Middle frontal gyrus (tissue), 1 donor: ENCODE data around the gene STK40.

Experiments
- DNase-seq: peaks from one replicate; pipeline ENCODE4 v3.0.0-alpha.2; 2015; ENCODE audit warnings: low spot score; ENCODE audit errors: extremely low spot score

The STK40 gene, protein sequence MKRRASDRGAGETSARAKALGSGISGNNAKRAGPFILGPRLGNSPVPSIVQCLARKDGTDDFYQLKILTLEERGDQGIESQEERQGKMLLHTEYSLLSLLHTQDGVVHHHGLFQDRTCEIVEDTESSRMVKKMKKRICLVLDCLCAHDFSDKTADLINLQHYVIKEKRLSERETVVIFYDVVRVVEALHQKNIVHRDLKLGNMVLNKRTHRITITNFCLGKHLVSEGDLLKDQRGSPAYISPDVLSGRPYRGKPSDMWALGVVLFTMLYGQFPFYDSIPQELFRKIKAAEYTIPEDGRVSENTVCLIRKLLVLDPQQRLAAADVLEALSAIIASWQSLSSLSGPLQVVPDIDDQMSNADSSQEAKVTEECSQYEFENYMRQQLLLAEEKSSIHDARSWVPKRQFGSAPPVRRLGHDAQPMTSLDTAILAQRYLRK

DNA sequence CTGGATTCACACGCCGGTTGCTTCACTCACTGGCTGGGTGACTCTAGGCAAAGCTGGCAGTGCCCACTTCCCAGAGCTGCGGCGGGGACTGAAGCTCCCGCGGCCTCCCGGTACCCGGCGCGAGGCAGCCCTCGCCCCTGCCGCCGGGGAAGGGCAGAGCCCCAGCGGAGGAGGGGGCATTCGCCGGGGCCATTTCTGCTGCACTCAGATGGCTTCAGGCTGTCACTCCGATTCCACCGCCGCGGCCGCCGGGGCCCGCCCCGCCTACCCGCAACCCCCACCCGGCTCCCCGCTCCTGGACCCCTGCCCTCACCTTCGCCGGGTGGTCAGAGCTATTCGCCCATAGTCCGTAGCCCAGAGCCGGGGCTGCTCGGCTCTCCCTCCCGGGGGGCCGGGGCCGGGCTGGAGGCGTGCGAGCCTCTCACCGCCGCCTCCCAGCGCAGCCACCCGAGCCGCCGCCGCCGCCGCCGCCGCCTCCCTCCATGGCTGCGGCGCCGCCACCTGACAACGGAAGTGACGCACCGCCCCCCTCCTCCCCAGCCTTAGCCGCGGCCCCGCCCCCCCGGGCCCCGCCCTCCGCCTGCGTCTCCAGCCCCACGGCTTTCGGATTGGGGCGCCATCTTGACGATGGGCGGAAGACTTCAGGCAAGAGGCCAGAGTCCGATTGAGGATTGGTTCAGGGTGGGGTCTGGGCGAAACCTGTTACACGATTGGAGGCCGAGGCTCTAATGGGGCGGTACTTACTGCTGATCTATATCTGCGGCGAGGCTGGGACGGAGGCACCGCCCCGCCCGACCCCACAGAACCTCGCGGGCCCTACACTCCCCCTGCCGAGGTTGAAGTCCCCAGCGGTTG is at the start of gene STK40:
STK40 (minus strand) TSS at position 515 of the 855 bp plus-strand sequence. CDS start 24,592 bp downstream, outside the sequence.
- peak; percentile 98 for DNase-seq

DNA sequence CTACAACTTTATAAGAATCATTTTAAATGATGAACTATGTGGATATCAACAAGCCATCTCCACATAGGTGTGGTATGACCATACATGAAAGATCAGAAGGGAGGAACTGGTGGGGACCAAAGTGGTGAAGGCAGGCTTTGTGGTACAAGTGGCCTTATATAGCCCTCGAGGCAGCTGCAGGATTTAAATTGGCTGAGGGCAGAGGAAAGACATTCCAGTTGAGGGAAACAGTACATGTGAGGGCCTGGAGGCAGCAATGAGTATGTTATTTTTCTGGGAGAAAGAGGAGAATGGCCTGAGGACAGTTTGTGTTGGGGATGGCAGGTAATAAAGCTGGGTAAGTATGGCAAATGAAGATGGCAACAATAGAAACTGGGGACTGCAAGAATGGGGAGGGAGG is 47.4 kb upstream of the STK40 start:
- DNase-seq = no peak

DNA sequence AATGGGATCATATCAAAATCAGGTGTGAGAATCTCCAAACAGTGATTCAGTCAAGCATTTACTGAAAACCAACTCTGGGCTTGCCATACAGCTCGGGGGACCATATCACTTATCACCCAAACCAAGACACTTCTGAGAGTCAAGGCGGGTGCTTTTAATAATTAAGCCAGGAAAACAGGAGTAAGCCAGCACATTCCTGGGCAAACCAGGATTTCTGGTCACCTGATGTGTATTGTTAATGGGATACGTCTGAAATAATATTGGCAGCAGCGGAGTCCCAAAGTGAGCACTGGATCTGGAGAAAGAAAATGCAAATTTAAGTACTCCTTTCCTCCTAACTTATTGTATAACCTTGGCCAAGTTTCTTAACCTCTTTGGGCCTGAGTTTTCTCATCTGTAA is 46.9 kb upstream of the STK40 start:
- no peak for DNase-seq

DNA sequence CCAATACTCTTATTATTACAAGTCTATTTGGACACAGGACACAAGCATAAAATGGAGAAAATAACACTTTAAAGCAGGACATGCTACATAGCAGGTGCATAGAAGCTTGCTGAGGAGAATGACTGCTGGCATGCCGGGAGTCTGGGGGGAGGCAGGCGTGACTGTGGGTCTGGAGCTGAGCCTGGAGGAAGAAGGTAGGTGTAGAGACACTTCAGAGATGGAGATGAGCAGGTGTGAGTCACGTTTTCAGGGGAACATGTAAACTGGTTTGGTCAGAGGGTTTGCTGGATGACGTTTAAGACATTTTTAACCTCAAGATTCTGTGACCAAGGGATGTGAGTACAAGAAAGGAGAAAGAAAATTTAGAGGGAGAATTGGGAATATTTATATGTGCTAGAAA is 40.1 kb upstream of the STK40 start:
- no peak for DNase-seq

DNA sequence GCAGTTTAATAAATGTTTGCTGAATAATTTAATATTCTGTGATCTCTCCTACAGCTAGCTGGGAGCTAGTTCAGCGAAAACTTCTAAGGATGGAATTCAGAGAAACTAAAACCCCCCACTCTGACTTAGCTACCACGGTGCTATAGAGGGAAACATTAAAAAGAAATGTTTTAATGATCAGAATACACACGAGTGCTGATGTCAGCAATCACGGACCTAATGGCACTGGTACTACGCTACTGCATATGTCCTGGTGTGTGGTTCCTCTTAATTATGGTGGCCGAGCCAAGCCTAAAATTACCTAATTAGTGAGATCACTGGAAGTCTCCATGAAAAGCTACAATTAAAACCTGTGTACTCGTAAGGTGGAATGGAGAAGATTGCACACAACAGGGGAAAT is 35.9 kb upstream of the STK40 start:
- no peak for DNase-seq

DNA sequence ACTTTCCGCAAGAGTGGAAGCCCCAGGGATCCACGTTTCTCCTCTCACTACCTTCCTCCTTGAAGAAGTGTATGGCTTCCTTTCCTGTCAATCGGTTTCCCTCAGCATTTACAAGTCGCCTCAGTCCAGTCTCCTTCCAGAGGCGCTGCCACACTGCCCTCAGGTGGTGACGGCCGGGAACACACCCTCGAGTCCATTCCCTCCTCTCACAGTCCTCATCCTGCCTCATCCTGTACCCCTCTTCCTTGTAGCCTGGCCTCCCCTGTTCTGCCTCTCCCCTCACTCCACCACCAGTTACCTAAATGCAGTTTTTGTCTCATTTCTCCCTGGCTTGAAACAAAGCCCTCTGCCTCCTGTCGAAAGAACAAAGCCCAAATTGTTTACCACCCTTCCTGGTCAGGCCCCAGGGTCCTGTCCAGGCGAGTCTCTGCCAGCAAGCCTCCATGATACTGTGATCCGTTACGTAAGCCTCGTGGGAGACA is 35.2 kb upstream of the STK40 start:
- DNase-seq = peak; percentile 71

DNA sequence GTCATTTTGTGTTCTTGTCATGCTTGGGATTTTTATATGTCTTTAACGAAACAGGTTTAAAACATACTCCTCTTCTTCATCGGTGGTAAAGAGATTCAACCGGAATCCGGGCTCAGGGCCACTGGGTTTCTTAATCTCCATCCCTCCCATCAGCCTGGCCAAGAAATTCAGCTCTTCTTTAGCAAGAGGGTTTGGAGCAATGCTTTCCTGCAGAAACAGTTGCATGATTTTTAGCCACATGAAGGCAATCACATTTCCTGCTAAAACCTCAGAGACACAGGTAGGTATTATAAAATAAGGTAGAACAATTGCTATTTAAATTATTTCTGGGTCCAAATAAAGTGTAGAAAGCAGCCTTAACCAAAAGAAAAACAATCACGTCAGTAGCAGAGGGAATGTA is 34.7 kb upstream of the STK40 start:
- DNase-seq = no peak

DNA sequence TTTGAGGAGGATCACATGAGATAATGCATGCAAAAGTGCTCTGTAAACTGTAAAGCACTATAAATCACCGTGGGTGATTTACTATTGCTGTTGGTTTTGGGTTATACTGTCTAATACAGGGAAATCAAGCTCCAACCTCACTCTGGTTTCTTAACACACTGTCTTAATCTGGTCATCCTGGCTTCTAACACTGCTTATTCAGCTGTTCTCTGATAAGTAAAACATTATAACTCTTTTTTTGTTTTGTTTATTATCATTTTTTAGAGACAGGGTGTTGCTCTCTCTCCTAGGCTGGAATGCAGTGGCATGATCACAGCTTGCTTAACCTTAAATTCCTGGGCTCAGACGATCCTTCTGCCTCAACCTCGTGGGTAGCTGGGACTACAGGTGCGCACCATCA is 33.8 kb upstream of the STK40 start:
- no peak for DNase-seq

DNA sequence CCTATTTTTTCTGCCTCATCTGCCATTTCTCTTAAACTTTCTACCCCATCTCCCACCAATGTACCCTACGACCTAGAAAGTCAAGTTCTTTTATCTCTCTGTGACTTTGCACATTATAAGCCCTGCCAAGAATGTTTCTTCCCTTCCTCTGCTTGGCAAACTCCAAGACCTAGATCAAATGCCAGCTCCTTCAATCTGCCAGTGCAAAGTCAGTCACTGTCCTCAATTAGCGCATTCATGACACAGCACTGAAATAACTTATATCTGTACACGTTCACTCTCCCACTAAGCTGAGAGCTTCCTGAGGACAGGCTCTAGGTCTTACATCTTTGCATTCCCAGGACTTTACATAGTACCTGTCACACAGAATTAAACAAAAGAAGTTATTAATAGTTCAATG is 33.4 kb upstream of the STK40 start:
- no peak for DNase-seq

DNA sequence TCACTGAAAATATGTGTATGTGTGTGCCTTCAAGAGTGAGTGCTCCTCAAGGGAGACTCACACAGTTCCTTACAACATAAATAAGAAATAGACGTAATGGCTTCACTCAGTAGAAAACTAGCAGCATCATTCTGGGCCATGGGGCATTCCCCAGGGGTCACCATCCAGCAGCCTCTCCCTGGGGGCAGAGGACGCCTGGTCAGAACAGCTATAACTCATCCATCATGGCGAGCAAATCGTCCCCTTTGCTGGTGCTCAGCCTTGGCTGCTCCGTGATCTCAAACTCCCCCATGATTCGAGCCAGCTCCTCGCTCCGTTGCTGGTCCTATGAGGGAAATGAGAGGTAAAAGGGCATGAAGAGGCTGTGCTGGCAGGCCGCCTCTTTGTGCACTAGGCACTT is 32.2 kb upstream of the STK40 start:
- no peak for DNase-seq

DNA sequence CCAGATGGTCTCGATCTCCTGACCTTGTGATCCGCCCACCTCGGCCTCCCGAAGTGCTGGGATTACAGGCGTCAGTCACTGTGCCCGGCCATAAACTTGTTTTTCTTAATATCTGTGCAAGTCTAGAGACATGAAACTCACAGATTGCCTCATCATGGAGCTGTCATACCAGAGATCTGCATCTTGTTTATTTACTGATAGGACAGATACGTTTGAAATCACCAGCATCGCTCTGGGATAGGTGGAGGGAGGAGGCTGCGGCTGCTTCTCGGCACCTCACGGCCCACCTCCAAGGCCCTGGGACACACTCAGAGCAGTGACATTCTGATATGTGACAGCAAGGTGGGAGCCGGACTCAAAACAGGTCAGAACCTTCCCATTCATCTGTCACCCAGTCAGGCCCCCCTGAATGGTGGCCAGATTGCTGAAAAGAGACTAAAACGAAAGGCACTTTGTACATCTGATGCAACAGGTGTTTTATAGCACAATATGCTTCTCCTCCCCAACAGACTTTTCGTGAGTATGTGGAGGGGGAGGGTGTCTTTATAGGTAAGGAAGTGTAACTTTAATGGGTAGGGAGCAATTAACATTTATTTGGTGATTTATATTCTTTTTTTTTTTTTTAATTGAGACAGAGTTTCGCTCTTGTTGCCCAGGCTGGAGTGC is 30.1 kb upstream of the STK40 start:
- DNase-seq = no peak

DNA sequence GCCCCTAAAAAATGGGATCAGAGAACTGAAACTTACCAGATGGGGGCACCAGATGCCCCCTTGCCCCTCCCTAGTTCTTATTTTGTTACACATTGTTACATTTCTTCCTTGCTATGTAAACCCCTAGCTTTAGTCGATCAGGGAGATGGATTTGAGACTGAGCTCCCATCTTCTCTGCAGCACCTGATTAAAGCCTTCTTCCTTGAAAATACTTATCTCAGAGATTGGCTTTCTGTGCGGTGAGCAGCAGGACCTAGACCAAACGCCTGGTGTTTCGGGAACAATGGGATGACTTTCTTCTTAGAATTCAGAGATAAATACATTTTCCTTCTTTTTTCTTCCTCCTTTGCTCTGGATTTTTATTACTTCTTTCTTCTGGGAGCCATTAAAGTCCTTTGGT is 28.7 kb upstream of the STK40 start:
- no peak for DNase-seq

DNA sequence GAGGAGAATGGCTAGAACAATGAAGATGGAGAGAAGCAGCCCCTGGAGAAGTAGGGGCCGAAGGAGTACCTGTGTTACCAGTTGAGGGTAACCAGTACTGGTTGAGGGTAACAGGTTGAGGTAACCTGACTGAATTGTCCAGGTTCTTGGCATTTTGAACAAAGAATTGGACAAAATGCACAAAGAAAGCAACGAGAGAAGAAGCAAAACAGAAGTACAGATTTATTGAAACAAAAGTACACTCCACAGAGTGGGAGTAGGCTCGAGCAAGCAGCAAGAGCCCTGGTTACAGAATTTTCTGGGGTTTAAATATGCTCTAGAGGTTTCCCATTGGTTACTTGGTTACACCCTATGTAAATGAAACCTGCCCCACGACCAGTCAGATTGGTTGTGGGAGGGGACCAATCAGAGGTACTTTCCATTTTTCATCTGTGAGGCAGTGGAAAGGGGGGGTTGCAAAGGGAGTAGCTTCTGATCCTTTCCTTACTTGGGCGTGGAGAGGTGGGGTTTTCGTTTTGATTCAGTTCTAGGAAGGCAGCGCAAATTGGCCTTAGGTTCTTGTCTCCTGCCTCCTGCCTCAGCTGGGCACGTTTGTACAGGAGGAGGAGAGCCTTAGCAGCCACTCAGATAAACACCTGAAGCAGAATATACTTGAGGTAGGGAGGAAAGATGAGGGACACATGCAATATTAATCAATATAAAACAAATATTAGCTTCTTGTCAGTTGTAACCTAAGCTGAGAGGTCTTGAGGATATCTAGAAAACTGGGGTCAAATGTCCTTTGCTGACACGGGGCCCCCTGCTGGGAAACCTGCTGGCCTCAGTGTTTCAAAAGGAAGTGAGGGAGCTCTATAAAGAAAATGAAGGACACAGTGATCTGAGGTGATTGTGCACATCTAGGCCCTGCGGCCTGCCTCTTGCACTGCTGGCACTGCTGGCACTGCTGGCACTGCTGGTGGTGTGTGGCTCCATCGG is 26.2 kb upstream of the STK40 start:
- no peak for DNase-seq

DNA sequence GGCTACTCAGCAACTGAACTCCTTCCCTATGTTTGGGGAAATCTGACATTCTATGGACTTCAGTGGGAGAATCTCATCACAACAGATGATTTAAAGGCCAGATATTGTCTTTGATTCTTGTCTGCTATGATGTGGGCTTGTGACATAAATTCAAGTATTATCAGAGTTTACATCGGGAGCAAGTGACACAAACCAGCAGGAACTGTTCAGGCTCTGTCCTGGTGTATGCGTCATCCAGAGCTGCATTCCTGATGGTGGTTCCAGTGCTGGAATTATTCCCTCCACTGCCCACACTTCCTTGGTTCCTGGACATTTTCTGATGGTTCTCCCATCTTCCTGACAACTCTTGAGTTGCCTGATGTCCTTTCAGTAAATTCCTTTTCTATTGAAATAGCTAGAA is 22.8 kb upstream of the STK40 start:
- no peak for DNase-seq

DNA sequence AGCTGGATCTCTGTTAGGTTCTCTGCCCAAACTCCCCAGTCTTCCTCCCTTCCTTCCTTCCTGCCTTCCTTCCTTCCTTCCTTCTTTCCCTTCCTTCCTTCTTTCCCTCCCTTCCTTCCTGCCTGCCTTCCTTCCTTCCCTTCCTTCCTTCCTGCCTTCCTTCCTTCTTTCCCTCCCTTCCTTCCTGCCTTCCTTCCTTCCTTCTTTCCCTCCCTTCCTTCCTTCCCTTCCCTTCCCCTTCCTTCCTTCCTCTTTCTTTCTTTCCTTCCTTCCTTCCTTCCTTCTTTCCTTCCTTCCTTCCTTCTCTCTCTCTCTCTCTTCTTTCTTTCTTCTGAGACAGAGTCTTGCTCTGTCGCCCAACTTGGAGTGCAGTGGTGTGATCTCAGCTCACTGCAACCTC is 20.7 kb upstream of the STK40 start:
- DNase-seq = no peak

DNA sequence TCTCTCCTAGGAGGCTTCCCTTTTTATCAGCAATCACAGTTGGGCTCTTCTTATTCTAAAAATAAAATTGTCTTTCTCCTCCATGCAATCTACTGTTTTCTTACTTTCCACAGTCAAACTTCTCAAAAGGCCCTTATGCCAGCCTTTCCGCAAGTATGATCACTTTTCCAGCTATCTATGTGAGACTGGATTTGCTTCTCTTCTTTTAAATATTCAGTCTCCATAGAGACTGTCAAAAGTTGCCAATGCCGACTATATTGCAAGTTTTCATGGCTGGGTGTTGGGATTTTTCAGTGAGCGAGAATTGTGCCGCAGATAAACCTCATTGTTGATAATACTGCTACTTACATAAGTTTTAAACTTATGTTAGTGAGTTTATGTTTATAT is 16.8 kb upstream of the STK40 start:
- no peak for DNase-seq

DNA sequence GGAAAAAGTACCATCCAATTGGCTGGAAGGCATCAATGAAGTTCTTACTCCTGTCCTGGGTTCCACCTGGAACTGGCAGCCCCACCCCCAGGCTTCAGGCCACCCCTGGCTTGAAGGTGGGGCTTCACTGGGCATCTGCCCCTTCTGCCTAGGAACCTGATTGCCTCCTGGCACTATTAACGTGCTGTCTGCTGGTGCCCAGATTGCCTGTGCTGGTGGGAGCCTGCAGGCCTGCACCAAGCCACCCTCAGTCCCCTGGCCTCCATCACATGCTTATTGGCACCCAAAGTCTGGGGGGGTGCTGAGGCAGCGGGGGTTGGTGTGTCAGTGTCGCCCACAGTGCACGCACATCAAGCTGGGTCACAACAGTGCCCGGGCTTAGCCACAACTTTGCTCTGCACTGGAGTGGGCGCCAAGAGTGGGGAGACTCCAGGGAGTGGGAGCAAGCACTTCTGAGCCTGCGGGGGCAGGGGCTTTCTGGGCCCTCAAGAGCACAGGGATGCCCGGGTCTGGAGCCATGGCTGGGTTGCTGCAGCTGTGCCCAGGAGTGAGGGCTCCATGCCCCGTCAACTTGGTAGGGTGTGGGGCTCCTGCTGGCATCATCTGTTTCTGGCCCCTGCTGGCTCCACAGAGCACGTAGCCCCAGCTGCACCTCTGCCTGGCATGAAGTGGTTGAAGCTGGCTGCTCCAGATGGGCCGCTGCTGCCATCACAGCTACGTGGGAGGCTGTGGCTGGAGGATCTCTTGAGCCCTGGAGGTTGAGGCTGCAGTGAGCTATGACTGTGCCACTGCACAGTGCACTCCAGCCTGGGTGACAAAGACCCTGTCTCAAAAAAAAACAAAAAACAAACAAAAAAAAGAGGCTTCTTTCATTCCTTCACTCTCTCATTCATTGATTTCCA is 16.1 kb upstream of the STK40 start:
- DNase-seq = no peak

DNA sequence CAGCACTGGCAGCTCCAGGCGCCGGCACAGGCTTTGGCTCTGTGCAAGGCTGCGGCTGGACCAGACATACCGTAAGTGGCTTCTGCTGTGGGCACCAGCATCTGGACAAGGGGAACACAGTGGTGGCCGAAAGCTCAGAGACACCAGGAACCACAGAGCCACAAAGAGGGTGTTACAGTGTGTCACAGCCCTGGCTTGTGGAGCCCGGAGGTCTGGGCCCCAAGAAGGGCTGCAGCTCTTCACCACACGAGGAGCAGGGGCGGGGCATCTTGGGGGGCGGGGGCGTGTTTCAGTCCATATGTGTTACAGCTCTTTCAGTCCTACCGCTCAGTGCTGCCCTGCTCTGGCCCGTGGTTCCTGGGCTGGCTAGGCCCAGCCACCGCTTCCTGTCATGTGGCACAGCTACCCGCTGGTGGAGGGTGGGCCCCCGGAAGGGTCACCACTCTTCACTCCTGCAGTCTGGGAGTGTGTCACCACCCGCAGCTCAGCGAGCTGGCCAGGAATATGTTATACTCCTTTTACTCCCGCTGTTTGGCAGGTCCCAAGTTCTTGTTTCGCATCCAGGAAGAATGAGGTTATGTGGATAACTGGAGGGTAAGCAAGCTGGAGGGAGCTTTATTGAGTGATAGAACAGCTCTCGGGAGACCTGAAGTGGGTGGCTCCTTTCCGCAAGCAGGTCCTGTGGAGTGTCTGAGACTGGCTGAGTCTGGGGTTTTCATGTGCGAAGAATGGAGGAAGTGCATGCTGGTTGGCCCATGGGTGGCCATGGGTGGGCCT is 15.3 kb upstream of the STK40 start:
- no peak for DNase-seq

DNA sequence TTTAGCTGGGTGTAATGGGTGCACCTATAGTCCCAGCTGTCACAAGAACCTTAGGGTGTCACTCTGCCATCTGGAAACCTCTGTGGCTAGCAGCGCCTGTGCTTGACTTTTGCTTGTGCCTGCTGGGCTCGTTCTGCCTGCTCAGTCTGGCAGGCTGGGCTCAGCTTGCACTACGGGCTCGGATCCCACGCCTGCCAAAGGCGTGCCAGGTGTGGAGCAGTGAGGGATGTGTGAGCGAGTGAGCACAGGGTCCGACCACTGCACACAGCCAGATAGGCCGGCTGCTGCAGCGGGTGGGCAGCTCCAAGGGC is 14.7 kb upstream of the STK40 start:
- no peak for DNase-seq
